Dendritic cell treated with granulocyte-macrophage colony-stimulating factor and Interleukin-4, amounts not matched to agents 40 ng/mL and 50 ng/mL, for 4 days (primary cell): Measurements from ENCODE around the gene GPNMB.

Experiments used
- H3K27ac Mint-ChIP-seq: one replicate; pipeline ENCODE4 v1.8.0; 2022; ENCODE audit warnings: mild to moderate bottlenecking, mixed read lengths
- H3K27me3 Mint-ChIP-seq: one replicate; pipeline ENCODE4 v1.8.0; 2022; ENCODE audit warnings: mild to moderate bottlenecking, mixed read lengths
- H3K36me3 Mint-ChIP-seq: one replicate; pipeline ENCODE4 v1.8.0; 2022; ENCODE audit warnings: low read depth, mixed read lengths
- H3K4me1 Mint-ChIP-seq: one replicate; pipeline ENCODE4 v1.8.0; 2022; ENCODE audit warnings: low read depth, mixed read lengths
- H3K4me3 Mint-ChIP-seq: one replicate; pipeline ENCODE4 v1.8.0; 2022; ENCODE audit warnings: mild to moderate bottlenecking, moderate library complexity, mixed read lengths
- H3K9me3 Mint-ChIP-seq: one replicate; pipeline ENCODE4 v1.8.0; 2022; ENCODE audit warnings: mixed read lengths
- intact Hi-C: fragments of 100-400 bp; cut with micrococcal nuclease; formaldehyde crosslinking; loops from one replicate; pipeline ENCODE4 v1.15.0; 2022

The GPNMB gene

GRCh38 chr7:23238983-23239652 lies 7.5 kb upstream of the GPNMB start:
- H3K27ac Mint-ChIP-seq: no peak overlapping the region
- no peaks in the 10 kb centered on the region for H3K36me3 Mint-ChIP-seq
- H3K4me3 Mint-ChIP-seq: no peak overlapping the region
- H3K4me1 Mint-ChIP-seq: peaks cover 12% of the 10 kb centered on the region
- intact Hi-C loops: no loop called here
- no peaks in the 10 kb centered on the region for H3K9me3 Mint-ChIP-seq
- H3K27me3 Mint-ChIP-seq: peaks cover 4% of the 10 kb centered on the region

- Mint-ChIP-seq H3K9me3 (no peaks in the 10 kb centered on the region), H3K27ac (no peak overlapping the region), H3K36me3 (no peaks in the 10 kb centered on the region), H3K4me3 (no peak overlapping the region), H3K27me3 (peaks cover 5% of the 10 kb centered on the region), H3K4me1 (peaks cover 15% of the 10 kb centered on the region)
- intact Hi-C loops: no loop called here
Measured at GRCh38 chr7:23239698-23240097, 6.9 kb upstream of the GPNMB start.

- H3K27me3 Mint-ChIP-seq: peaks cover 5% of the 10 kb centered on the region
Measured at GRCh38 chr7:23242321-23242720, 4.3 kb upstream of the GPNMB start.

GRCh38 chr7:23242935-23243334 lies 3.6 kb upstream of the GPNMB start:
- intact Hi-C loops: no loop called here
- Mint-ChIP-seq H3K4me3 (no peak overlapping the region), H3K36me3 (no peaks in the 10 kb centered on the region), H3K27ac (no peak overlapping the region), H3K27me3 (peaks cover 5% of the 10 kb centered on the region), H3K4me1 (peaks cover 38% of the 10 kb centered on the region), H3K9me3 (no peaks in the 10 kb centered on the region)

More at GRCh38 chr7:23242321-23242720, 4.3 kb upstream of the GPNMB start:
- no peak overlapping the region for H3K27ac Mint-ChIP-seq
- H3K36me3 Mint-ChIP-seq: no peaks in the 10 kb centered on the region
- no peaks in the 10 kb centered on the region for H3K9me3 Mint-ChIP-seq
- no peak overlapping the region for H3K4me3 Mint-ChIP-seq
- intact Hi-C loops: no loop called here
- peaks cover 32% of the 10 kb centered on the region for H3K4me1 Mint-ChIP-seq

- Mint-ChIP-seq H3K27me3 (peaks cover 11% of the 10 kb centered on the region), H3K4me1 (peaks cover 48% of the 10 kb centered on the region), H3K4me3 (peak overlapping the region; percentile 82), H3K36me3 (peaks cover 17% of the 10 kb centered on the region), H3K27ac (peak overlapping the region; percentile 95), H3K9me3 (peaks cover 8% of the 10 kb centered on the region)
- intact Hi-C loops: loop anchor here (5.0 kb wide), 2 partner anchors 40 to 65 kb away; partner anchors contain the start of gene NUP42
Measured at GRCh38 chr7:23247046-23247602, 549 bp downstream of the GPNMB start.

- Mint-ChIP-seq H3K27me3 (peaks cover 11% of the 10 kb centered on the region), H3K4me3 (peak overlapping the region; percentile 82), H3K36me3 (peaks cover 24% of the 10 kb centered on the region), H3K4me1 (peaks cover 42% of the 10 kb centered on the region), H3K9me3 (peaks cover 9% of the 10 kb centered on the region), H3K27ac (peak overlapping the region; percentile 95)
- intact Hi-C loops: loop anchor here (5.0 kb wide), 2 partner anchors 40 to 65 kb away; partner anchors contain the start of gene NUP42
Measured at GRCh38 chr7:23247603-23248335, 1.2 kb downstream of the GPNMB start.

GRCh38 chr7:23249486-23249885 lies 2.9 kb downstream of the GPNMB start:
- H3K27ac Mint-ChIP-seq: no peak overlapping the region
- intact Hi-C loops: loop anchor here (5.0 kb wide), 2 partner anchors 42 to 67 kb away; partner anchors contain the start of gene NUP42
- H3K4me3 Mint-ChIP-seq: no peak overlapping the region
- H3K4me1 Mint-ChIP-seq: peaks cover 33% of the 10 kb centered on the region
- peaks cover 9% of the 10 kb centered on the region for H3K9me3 Mint-ChIP-seq
- peaks cover 35% of the 10 kb centered on the region for H3K36me3 Mint-ChIP-seq
- H3K27me3 Mint-ChIP-seq: peaks cover 10% of the 10 kb centered on the region

- peaks cover 19% of the 10 kb centered on the region for H3K27me3 Mint-ChIP-seq
- H3K4me1 Mint-ChIP-seq: peaks cover 7% of the 10 kb centered on the region
- peaks cover 9% of the 10 kb centered on the region for H3K9me3 Mint-ChIP-seq
- H3K4me3 Mint-ChIP-seq: no peak overlapping the region
- peaks cover 69% of the 10 kb centered on the region for H3K36me3 Mint-ChIP-seq
- intact Hi-C loops: no loop called here
- H3K27ac Mint-ChIP-seq: no peak overlapping the region
Measured at GRCh38 chr7:23254051-23254681, 7.6 kb downstream of the GPNMB start.

GRCh38 chr7:23256731-23257130 lies 10.2 kb downstream of the GPNMB start:
- Mint-ChIP-seq H3K9me3 (peaks cover 5% of the 10 kb centered on the region), H3K4me1 (no peaks in the 10 kb centered on the region), H3K36me3 (peaks cover 73% of the 10 kb centered on the region), H3K27ac (no peak overlapping the region), H3K4me3 (no peak overlapping the region), H3K27me3 (peaks cover 18% of the 10 kb centered on the region)
- intact Hi-C loops: no loop called here

GRCh38 chr7:23260371-23260770 lies 13.8 kb downstream of the GPNMB start:
- H3K4me1 Mint-ChIP-seq: no peaks in the 10 kb centered on the region
- no peak overlapping the region for H3K27ac Mint-ChIP-seq
- no peaks in the 10 kb centered on the region for H3K9me3 Mint-ChIP-seq
- intact Hi-C loops: no loop called here
- H3K4me3 Mint-ChIP-seq: no peak overlapping the region
- H3K27me3 Mint-ChIP-seq: peaks cover 12% of the 10 kb centered on the region
- H3K36me3 Mint-ChIP-seq: peaks cover 44% of the 10 kb centered on the region

- H3K27me3 Mint-ChIP-seq: peaks cover 11% of the 10 kb centered on the region
- no peak overlapping the region for H3K4me3 Mint-ChIP-seq
- intact Hi-C loops: loop anchor here (2.0 kb wide), 1 partner anchor 75 kb away; no protein-coding TSS in a partner anchor
- H3K9me3 Mint-ChIP-seq: no peaks in the 10 kb centered on the region
- H3K4me1 Mint-ChIP-seq: no peaks in the 10 kb centered on the region
- H3K36me3 Mint-ChIP-seq: peaks cover 39% of the 10 kb centered on the region
- H3K27ac Mint-ChIP-seq: no peak overlapping the region
Measured at GRCh38 chr7:23261843-23262452, 15.4 kb downstream of the GPNMB start.

GRCh38 chr7:23264916-23265458 lies 18.4 kb downstream of the GPNMB start:
- Mint-ChIP-seq H3K9me3 (no peaks in the 10 kb centered on the region), H3K36me3 (peaks cover 32% of the 10 kb centered on the region), H3K4me1 (no peaks in the 10 kb centered on the region), H3K27me3 (no peaks in the 10 kb centered on the region), H3K27ac (no peak overlapping the region), H3K4me3 (no peak overlapping the region)
- intact Hi-C loops: no loop called here

GRCh38 chr7:23266918-23267317 lies 20.3 kb downstream of the GPNMB start:
- Mint-ChIP-seq H3K27me3 (no peaks in the 10 kb centered on the region), H3K9me3 (no peaks in the 10 kb centered on the region), H3K27ac (no peak overlapping the region), H3K36me3 (peaks cover 32% of the 10 kb centered on the region), H3K4me1 (no peaks in the 10 kb centered on the region), H3K4me3 (no peak overlapping the region)
- intact Hi-C loops: no loop called here
